HG02759 (cell line): Measurements from ENCODE around the gene PPP3CA.

Experiments
- ATAC-seq: cut with Tn5 transposase; IDR thresholded peaks from one replicate; pipeline ENCODE4 v1.9.1; 2021; ENCODE audit warnings: mild to moderate bottlenecking, moderate library complexity; ENCODE audit not compliant: unreplicated experiment

PPP3CA gene

GRCh38 chr4:101347267-101347556 lies at the start of gene PPP3CA:
Gene PPP3CA, minus strand, starts transcription at chr4:101347526.
- ATAC-seq: peak; percentile 20

- no peak for ATAC-seq
These were observed 45.9 kb upstream of the PPP3CA start for GRCh38 chr4:101393256-101393655.

GRCh38 chr4:101370663-101371210 lies 23.4 kb upstream of the PPP3CA start:
- ATAC-seq: no peak

- ATAC-seq: no peak
These were observed 19.9 kb upstream of the PPP3CA start for GRCh38 chr4:101367201-101367600.

- no peak for ATAC-seq
These were observed 19.0 kb upstream of the PPP3CA start for GRCh38 chr4:101366331-101366730.

GRCh38 chr4:101357751-101358150 lies 10.4 kb upstream of the PPP3CA start:
- no peak for ATAC-seq

GRCh38 chr4:101356928-101357327 lies 9.6 kb upstream of the PPP3CA start:
- ATAC-seq: no peak

- ATAC-seq: no peak
These were observed 8.7 kb upstream of the PPP3CA start for GRCh38 chr4:101355767-101356702.

- ATAC-seq: peak; percentile 95
These were observed 7.9 kb upstream of the PPP3CA start for GRCh38 chr4:101355246-101355645.

GRCh38 chr4:101349801-101350064 lies 2.4 kb upstream of the PPP3CA start:
- no peak for ATAC-seq

GRCh38 chr4:101348995-101349800 lies 1.9 kb upstream of the PPP3CA start:
- no peak for ATAC-seq

- no peak for ATAC-seq
These were observed 1.1 kb upstream of the PPP3CA start for GRCh38 chr4:101348367-101348827.

GRCh38 chr4:101347557-101348366 lies 436 bp upstream of the PPP3CA start:
- peak; percentile 81 for ATAC-seq

GRCh38 chr4:101346351-101347266 lies 717 bp downstream of the PPP3CA start:
- peak; percentile 4 for ATAC-seq

GRCh38 chr4:101345596-101346350 lies 1.6 kb downstream of the PPP3CA start:
- peak; percentile 8 for ATAC-seq

- ATAC-seq: no peak
These were observed 2.1 kb downstream of the PPP3CA start for GRCh38 chr4:101345271-101345595.

- no peak for ATAC-seq
These were observed 8.0 kb downstream of the PPP3CA start for GRCh38 chr4:101339332-101339731.

GRCh38 chr4:101337688-101338087 lies 9.6 kb downstream of the PPP3CA start:
- ATAC-seq: no peak

GRCh38 chr4:101334963-101335572 lies 12.3 kb downstream of the PPP3CA start:
- peak; percentile 67 for ATAC-seq
